SK-N-SH (cell line): ENCODE data around the gene NRG3. TPM values are rescaled to one million over a fixed set of nuclear protein-coding genes. Genes with fewer than 3 reads are reported as not detected.

Experiments
- CTCF ChIA-PET: fragments of 300-600, 350-600 bp; formaldehyde crosslinking; extraction: SDS; loops from one replicate; lab custom pipeline; 2021; lab: Yijun Ruan, JAX
- POLR2A ChIA-PET: fragments of 350-600 bp; sonication (Branson Sonifier 250); formaldehyde crosslinking; extraction: SDS; loops from one replicate; lab custom pipeline; 2020; ENCODE audit warnings: antibody characterized with exemption, inconsistent platforms; lab: Yijun Ruan, JAX
- DNase-seq: peaks from one replicate; pipeline ENCODE4 v3.0.0; 2012
- H2AFZ ChIP-seq: fragments of 200-600 bp; sonication (generic); 2 replicates; pipeline ENCODE4 v1.8.1; 2016; ENCODE audit warnings: antibody characterized with exemption, mild to moderate bottlenecking, low read depth
- H3F3A ChIP-seq: fragments of 200-600 bp; sonication (generic); replicated peaks from 2 replicates; pipeline ENCODE3; 2016; ENCODE audit warnings: antibody characterized with exemption, mild to moderate bottlenecking; ENCODE audit not compliant: insufficient read depth
- H3K27ac ChIP-seq, 2 experiments: fragments of 200-500 bp in 1 of 2; fragments of 200-600 bp in 1 of 2; sonication (Bioruptor generic) in 1 of 2; sonication (generic), shearing (Covaris generic) in 1 of 2; 2 replicates each; pipeline versions ENCODE4 v1.5.1 to v1.6.1; 2014 to 2016; ENCODE audit warnings: low read depth in 2 of 2, inconsistent platforms in 1 of 2, low read length in 1 of 2, mild to moderate bottlenecking in 1 of 2, mixed read lengths in 1 of 2
- H3K27me3 ChIP-seq: fragments of 200-600 bp; sonication (generic), shearing (Covaris generic); 2 replicates; pipeline ENCODE4 v1.6.1; 2016; ENCODE audit warnings: mixed run types; ENCODE audit not compliant: insufficient read depth
- H3K36me3 ChIP-seq, 2 experiments: fragments of 200-500 bp in 1 of 2; fragments of 200-600 bp in 1 of 2; sonication (Bioruptor generic) in 1 of 2; sonication (generic) in 1 of 2; replicated peaks in 1 of 2; 2 replicates each; pipeline versions ENCODE3 to v1.5.1; 2014 to 2016; ENCODE audit warnings: low read length in 1 of 2, mild to moderate bottlenecking in 1 of 2; ENCODE audit not compliant: insufficient read depth in 2 of 2, control insufficient read depth in 1 of 2
- H3K4me1 ChIP-seq, 2 experiments: fragments of 200-500 bp in 1 of 2; fragments of 200-600 bp in 1 of 2; sonication (Bioruptor generic) in 1 of 2; sonication (generic), shearing (Covaris generic) in 1 of 2; 2 replicates each; pipeline versions ENCODE4 v1.5.1 to v1.6.1; 2014 to 2016; ENCODE audit warnings: low read depth in 1 of 2, low read length in 1 of 2, mixed run types in 1 of 2; ENCODE audit not compliant: insufficient read depth in 2 of 2, control insufficient read depth in 1 of 2
- H3K4me2 ChIP-seq: fragments of 200-600 bp; sonication (generic), shearing (Covaris generic); 2 replicates; pipeline ENCODE4 v1.6.1; 2017; ENCODE audit warnings: mixed run types
- H3K4me3 ChIP-seq, 2 experiments: fragments of 200-500 bp in 1 of 2; fragments of 200-600 bp in 1 of 2; sonication (Bioruptor generic) in 1 of 2; sonication (generic), shearing (Covaris generic) in 1 of 2; 2 replicates each; pipeline versions ENCODE4 v1.5.1 to v1.8.1; 2014 to 2016; ENCODE audit warnings: low read depth in 2 of 2, inconsistent platforms in 1 of 2, low read length in 1 of 2, mild to moderate bottlenecking in 1 of 2, mixed read lengths in 1 of 2, moderate library complexity in 1 of 2
- H3K79me2 ChIP-seq: fragments of 200-600 bp; sonication (generic); 2 replicates; pipeline ENCODE4 v1.8.1; 2017; ENCODE audit warnings: mild to moderate bottlenecking; ENCODE audit not compliant: insufficient read depth
- H3K9ac ChIP-seq: fragments of 200-600 bp; sonication (generic); 2 replicates; pipeline ENCODE4 v1.6.1; 2017; ENCODE audit warnings: mixed run types
- H3K9me2 ChIP-seq: fragments of 200-600 bp; sonication (generic); 2 replicates; pipeline ENCODE4 v1.6.1; 2017; ENCODE audit warnings: mixed run types
- H3K9me3 ChIP-seq: fragments of 200-600 bp; sonication (generic); 2 replicates; pipeline ENCODE4 v1.6.1; 2017; ENCODE audit warnings: mixed run types, mild to moderate bottlenecking, moderate library complexity
- H4K20me1 ChIP-seq: fragments of 200-600 bp; sonication (generic); 2 replicates; pipeline ENCODE4 v1.6.1; 2017; ENCODE audit warnings: mild to moderate bottlenecking, mixed run types; ENCODE audit not compliant: insufficient read depth
- CTCF ChIP-seq: fragments of 200-600 bp; sonication (generic); IDR thresholded peaks from 2 replicates; pipeline ENCODE4 v1.6.1; 2017; ENCODE audit warnings: antibody characterized with exemption, mild to moderate bottlenecking, moderate library complexity
- ELF1 ChIP-seq: IDR thresholded peaks from 2 replicates; pipeline ENCODE4 v1.4.0; 2012
- EZH2phosphoT487 ChIP-seq: fragments of 200-600 bp; sonication (generic); IDR thresholded peaks from 2 replicates; pipeline ENCODE4 v1.6.1; 2017; ENCODE audit warnings: low read depth, mixed run types, mild to moderate bottlenecking, antibody characterized with exemption, moderate library complexity, borderline replicate concordance
- GABPA ChIP-seq: IDR thresholded peaks from 2 replicates; pipeline ENCODE4 v1.4.0; 2012; ENCODE audit warnings: low read depth, mild to moderate bottlenecking
- JUND ChIP-seq: IDR thresholded peaks from 2 replicates; pipeline ENCODE4 v1.4.0; 2012
- MXI1 ChIP-seq: IDR thresholded peaks from 2 replicates; pipeline ENCODE4 v1.6.1; 2012; ENCODE audit warnings: mild to moderate bottlenecking, low read depth, low read length, improper control_type of control experiment
- PBX3 ChIP-seq: IDR thresholded peaks from 2 replicates; pipeline ENCODE4; 2012
- POLR2AphosphoS5 ChIP-seq: IDR thresholded peaks from 2 replicates; pipeline ENCODE4 v1.6.1; 2012; ENCODE audit warnings: low read depth, low read length
- RFX5 ChIP-seq: IDR thresholded peaks from 2 replicates; pipeline ENCODE4 v1.6.1; 2012; ENCODE audit warnings: mild to moderate bottlenecking, improper control_type of control experiment, low read length
- SIN3A ChIP-seq: IDR thresholded peaks from 2 replicates; pipeline ENCODE4 v1.6.1; 2012; ENCODE audit warnings: low read depth, mild to moderate bottlenecking, low read length, moderate library complexity, borderline replicate concordance
- TEAD4 ChIP-seq: IDR thresholded peaks from 2 replicates; pipeline ENCODE4 v1.4.0; 2012; ENCODE audit warnings: mild to moderate bottlenecking, borderline replicate concordance; ENCODE audit not compliant: insufficient read depth
- USF1 ChIP-seq: IDR thresholded peaks from 2 replicates; pipeline ENCODE4 v1.4.0; 2012; ENCODE audit warnings: low read depth, borderline replicate concordance
- USF2 ChIP-seq: fragments of 150-350 bp; IDR thresholded peaks from 2 replicates; pipeline ENCODE4 v1.6.1; 2017; ENCODE audit warnings: antibody characterized with exemption, low read length, low read depth, borderline replicate concordance
- YY1 ChIP-seq: IDR thresholded peaks from 2 replicates; pipeline ENCODE4 v1.4.0; 2012; ENCODE audit warnings: low read depth, mild to moderate bottlenecking
- ZBTB33 ChIP-seq: IDR thresholded peaks from 2 replicates; pipeline ENCODE4 v1.4.0; 2012; ENCODE audit warnings: low read depth, borderline replicate concordance
- WGBS: methylation state at CpG from one replicate; pipeline ENCODE4 v1.1.6; 2017; ENCODE audit warnings: low lambda C conversion rate; 5-methylcytosine and 5-hydroxymethylcytosine counted together
- polyA plus RNA-seq, 3 experiments: library from polyadenylated mRNA; depleted of rRNA; stranded (reverse); fragments of >200 nt; gene quantifications; 2 replicates each; pipeline ENCODE4 v1.2.3, GENCODE V29; 2012

The NRG3 gene
- polyA plus RNA-seq, 1 of the 3 experiments (the other 2 are of a cell fraction): 0.03 TPM

- Histone ChIP-seq H3K27me3 (no peaks in the 10 kb centered on the region), H2AFZ (no peak overlapping the region), H3F3A (no peaks in the 10 kb centered on the region), H3K4me1 (no peaks in the 10 kb centered on the region), H3K36me3 (no peaks in the 10 kb centered on the region), H3K4me3 (no peak overlapping the region), H3K9ac (no peak overlapping the region), H3K27ac (no peak overlapping the region), H3K9me2 (no peaks in the 10 kb centered on the region), H3K9me3 (0 out of 2 replicates have a peak, but pooled peaks cover 4% of the 10 kb centered on the region), H3K79me2 (no peaks in the 10 kb centered on the region), H4K20me1 (no peaks in the 10 kb centered on the region), H3K4me2 (no peak overlapping the region)
- TF ChIP-seq ZBTB33 (no peak), GABPA (no peak), TEAD4 (no peak), JUND (no peak), SIN3A (no peak), ELF1 (no peak), USF1 (no peak), EZH2phosphoT487 (no peak), PBX3 (no peak)
- 32% methylated on average over 3 of the region's 3 CpGs for WGBS
- ChIA-PET CTCF (no interaction called here), POLR2A (no interaction called here)
- DNase-seq: no peak
Observed at GRCh38 chr10:81911328-81911727, 36.3 kb downstream of the NRG3 start.

- no peaks in the 10 kb centered on the region for H4K20me1 ChIP-seq
- WGBS: 11% methylated on average over 3 of the region's 3 CpGs
- TF ChIP-seq USF2: no peak
- TF ChIP-seq RFX5: no peak
- TF ChIP-seq MXI1: no peak
- no peak for TF ChIP-seq CTCF
- TF ChIP-seq USF1: no peak
- TF ChIP-seq POLR2AphosphoS5: no peak
- TF ChIP-seq ZBTB33: no peak
- no peak for TF ChIP-seq YY1
Observed at GRCh38 chr10:81914736-81915503, 39.9 kb downstream of the NRG3 start.

More at GRCh38 chr10:81914736-81915503, 39.9 kb downstream of the NRG3 start:
- Histone ChIP-seq H3K9me3 (no peaks in the 10 kb centered on the region), H3K4me2 (no peak overlapping the region), H3K4me3 (no peak overlapping the region), H3K4me1 (no peaks in the 10 kb centered on the region), H3F3A (no peaks in the 10 kb centered on the region), H2AFZ (no peak overlapping the region), H3K79me2 (no peaks in the 10 kb centered on the region), H3K36me3 (no peaks in the 10 kb centered on the region), H3K9me2 (no peaks in the 10 kb centered on the region), H3K9ac (no peak overlapping the region), H3K27me3 (no peaks in the 10 kb centered on the region), H3K27ac (no peak overlapping the region)
- ChIA-PET CTCF (interaction anchor here (1.1 kb wide), 1 partner anchor 9 kb away, joined by 3 read pairs; no protein-coding TSS in a partner anchor), POLR2A (no interaction called here)
- no peak for DNase-seq
